GM12878 (cell line): Measurements from ENCODE around the gene TACC2. TPM values are rescaled to one million over a fixed set of nuclear protein-coding genes. Genes with fewer than 3 reads are reported as not detected.

Source experiments
- LARP7 ChIP-seq: fragments of 450-650 bp; IDR thresholded peaks from 2 replicates; pipeline ENCODE4 v1.6.1; 2017; ENCODE audit warnings: mild to moderate bottlenecking
- NR2C2 ChIP-seq: IDR thresholded peaks from 2 replicates; pipeline ENCODE4 v1.6.1; 2011; ENCODE audit warnings: borderline replicate concordance, low read depth; ENCODE audit not compliant: control insufficient read depth, insufficient read length
- NRF1 ChIP-seq: conservative IDR thresholded peaks from 2 replicates; pipeline ENCODE4 v1.6.1; 2011; ENCODE audit warnings: mild to moderate bottlenecking, low read depth, low read length, improper control_type of control experiment
- SPI1 ChIP-seq: IDR thresholded peaks from 2 replicates; pipeline ENCODE4 v1.6.1; 2011; ENCODE audit warnings: low read depth, mild to moderate bottlenecking, low read length, moderate library complexity, borderline replicate concordance; ENCODE audit not compliant: insufficient read depth
- TCF12 ChIP-seq: IDR thresholded peaks from 2 replicates; pipeline ENCODE4 v1.6.1; 2011; ENCODE audit warnings: low read depth, mild to moderate bottlenecking, low read length
- ZBTB4 ChIP-seq: fragments of 450-650 bp; formaldehyde crosslinking; IDR thresholded peaks from 2 replicates; pipeline ENCODE4 v1.4.0; 2022; ENCODE audit warnings: mild to moderate bottlenecking, moderate library complexity
- ZNF687 ChIP-seq: fragments of 450-650 bp; IDR thresholded peaks from 2 replicates; pipeline ENCODE4 v1.6.1; 2017; ENCODE audit warnings: mild to moderate bottlenecking, moderate library complexity
- polyA plus RNA-seq, 11 experiments: library from polyadenylated mRNA; depleted of rRNA in 4 of 11; unstranded in 6 of 11; stranded (reverse) in 5 of 11; fragments of >200 nt; fragmentation: Nextera tagmentation in 4 of 11; fragmentation: Illumina TruSeq in 1 of 11; extraction: Ambion mirVana in 4 of 11; extraction: Trizol in 1 of 11; gene quantifications; 1 replicate in 1 of 11; 2 replicates in 10 of 11; pipeline versions ENCODE4 v1.2.1 to v1.2.3, GENCODE V29; 2011 to 2016; ENCODE audit warnings: inconsistent platforms in 2 of 11, missing spikeins in 2 of 11, low read depth in 1 of 11
- total RNA-seq, 4 experiments: library from RNA; depleted of rRNA in 3 of 4; stranded (reverse); fragments of >200 nt in 3 of 4; fragmentation: Illumina TruSeq in 1 of 4; extraction: Trizol in 1 of 4; gene quantifications; 2 replicates each; pipeline versions ENCODE4 v1.2.1 to v1.2.3, GENCODE V29; 2013 to 2021

The TACC2 gene
- total and polyA plus RNA-seq, 10 of the 15 experiments (the other 5 are each of a cell fraction or from before 2014, with no cell fraction given) = 0.07 to 0.64 (median 0.13) TPM; not detected in 5

DNA sequence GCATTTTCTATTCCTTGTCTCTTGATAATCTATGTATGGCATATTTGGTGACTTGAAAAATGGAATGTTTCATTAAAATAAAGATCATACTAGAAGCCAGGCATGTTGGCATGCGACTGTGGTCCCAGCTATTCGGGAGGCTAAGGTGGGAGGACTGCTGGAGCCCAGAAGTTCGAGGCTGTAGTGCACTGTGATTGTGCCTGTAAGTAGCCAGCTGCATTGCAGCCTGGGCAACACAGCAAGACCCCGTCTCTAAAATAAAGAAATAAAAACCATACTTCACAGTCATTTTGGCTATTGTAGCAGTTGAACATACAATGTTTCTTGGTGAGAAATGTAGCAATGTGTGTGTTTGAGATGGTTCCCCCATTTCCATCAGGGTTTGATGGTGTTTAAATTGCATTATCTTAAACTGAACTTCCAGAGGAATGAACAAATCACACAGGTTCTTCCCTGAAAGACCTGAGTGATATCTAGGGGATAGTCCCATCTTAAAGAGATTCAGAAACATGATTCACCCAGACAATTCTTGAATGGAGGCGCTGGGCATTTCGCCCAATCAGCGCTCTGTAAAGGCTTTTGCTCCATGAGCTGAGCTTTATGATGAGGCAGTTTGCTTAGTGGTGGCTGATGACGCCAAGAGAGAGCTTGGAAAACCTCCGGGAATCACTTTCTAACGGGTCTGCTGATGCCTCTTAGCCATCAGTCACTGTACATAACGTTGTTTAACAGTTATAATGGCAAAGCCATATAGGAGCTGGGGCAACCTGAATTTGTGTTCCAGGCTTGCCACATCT lies 262.7 kb downstream of the TACC2 start (continued):
- TF ChIP-seq ZNF687 (no peak), ZBTB4 (no peak), LARP7 (no peak), TCF12 (no peak), SPI1 (no peak), NR2C2 (no peak), NRF1 (no peak)
